ENCODE measurements around the gene PMPCB.
A peak's percentile ranks its signal among the peaks of the same experiment; 100 is the strongest.
"Not testable (repeated sequence)": the region's sequence is repeated elsewhere in the genome, so short reads cannot be mapped to it uniquely, and the experiment has no call there.

Gene PMPCB

GRCh38 chr7:103296901-103297836 is at the start of gene PMPCB:
Gene PMPCB, plus strand, starts transcription at chr7:103297435. Its CDS starts 25 bp downstream, at chr7:103297460.
- peak; percentile 94 for DNase-seq (ENCODE audit: low spot score)

GRCh38 chr7:103253699-103254506 is 43.3 kb upstream of the PMPCB start:
- DNase-seq (ENCODE audit: low spot score) = not testable (repeated sequence)

GRCh38 chr7:103264054-103264453 is 33.2 kb upstream of the PMPCB start:
- DNase-seq (ENCODE audit: low spot score) = not testable (repeated sequence)

- DNase-seq (ENCODE audit: low spot score) = not testable (repeated sequence)
Observed at GRCh38 chr7:103266229-103266628, 31.0 kb upstream of the PMPCB start.

GRCh38 chr7:103273374-103273773 is 23.9 kb upstream of the PMPCB start:
- not testable (repeated sequence) for DNase-seq (ENCODE audit: low spot score)

GRCh38 chr7:103274867-103275266 is 22.4 kb upstream of the PMPCB start:
- not testable (repeated sequence) for DNase-seq (ENCODE audit: low spot score)

GRCh38 chr7:103278195-103278594 is 19.0 kb upstream of the PMPCB start:
- not testable (repeated sequence) for DNase-seq (ENCODE audit: low spot score)

- not testable (repeated sequence) for DNase-seq (ENCODE audit: low spot score)
Observed at GRCh38 chr7:103279636-103279962, 17.6 kb upstream of the PMPCB start.

GRCh38 chr7:103279963-103280802 is 17.1 kb upstream of the PMPCB start:
- peak; percentile 36 for DNase-seq (ENCODE audit: low spot score)

GRCh38 chr7:103280803-103281155 is 16.5 kb upstream of the PMPCB start:
- not testable (repeated sequence) for DNase-seq (ENCODE audit: low spot score)

- DNase-seq (ENCODE audit: low spot score) = not testable (repeated sequence)
Observed at GRCh38 chr7:103282802-103283427, 14.3 kb upstream of the PMPCB start.

- no peak for DNase-seq (ENCODE audit: low spot score)
Observed at GRCh38 chr7:103292122-103292521, 5.1 kb upstream of the PMPCB start.

GRCh38 chr7:103293526-103293925 is 3.7 kb upstream of the PMPCB start:
- no peak for DNase-seq (ENCODE audit: low spot score)

GRCh38 chr7:103297837-103298179 is 573 bp downstream of the PMPCB start:
- DNase-seq (ENCODE audit: low spot score) = no peak

- no peak for DNase-seq (ENCODE audit: low spot score)
Observed at GRCh38 chr7:103299660-103300059, 2.4 kb downstream of the PMPCB start.

GRCh38 chr7:103301441-103301840 is 4.2 kb downstream of the PMPCB start:
- DNase-seq (ENCODE audit: low spot score) = no peak

GRCh38 chr7:103307503-103308231 is 10.4 kb downstream of the PMPCB start:
- DNase-seq (ENCODE audit: low spot score) = no peak

GRCh38 chr7:103314852-103315251 is 17.6 kb downstream of the PMPCB start:
- DNase-seq (ENCODE audit: low spot score) = no peak

GRCh38 chr7:103316380-103316941 is 19.2 kb downstream of the PMPCB start:
- no peak for DNase-seq (ENCODE audit: low spot score)

GRCh38 chr7:103317009-103317408 is 19.8 kb downstream of the PMPCB start:
- no peak for DNase-seq (ENCODE audit: low spot score)

GRCh38 chr7:103325744-103326143 is 28.5 kb downstream of the PMPCB start:
- no peak for DNase-seq (ENCODE audit: low spot score)
